ENCODE measurements around the gene KMT2E. TPM values are rescaled to one million over a fixed set of nuclear protein-coding genes. Genes with fewer than 3 reads are reported as not detected.

KMT2E gene
- total RNA-seq, 2 donors from 2014 or later = 48.5 to 67.2 TPM

- no peak overlapping the region for H3K27ac ChIP-seq
- no peak overlapping the region for H3K4me3 ChIP-seq
- WGBS, 2 donors = 77 to 83% methylated on average over 7 of the region's 7 CpGs
- H3K27me3 ChIP-seq = no peaks in the 10 kb centered on the region
- TF ChIP-seq CTCF (IDR thresholded peaks at IDR 0.05) (no peak), POLR2A (IDR thresholded peaks at IDR 0.05) (no peak)
- H3K9me3 ChIP-seq = no peaks in the 10 kb centered on the region
- DNase-seq (no peak), ATAC-seq (no peak)
- H3K4me1 ChIP-seq = no peaks in the 10 kb centered on the region
- intact Hi-C loops (cut with DNase I) = no loop called here
- H3K36me3 ChIP-seq (replicated peaks in 1 of 2; ENCODE audit: insufficient read depth in 1 of 2, low read depth in 2 of 2) = no peaks in the 10 kb centered on the region
Measured at GRCh38 chr7:105131890-105132289, 117.9 kb downstream of the KMT2E start.

- ATAC-seq (no peak), DNase-seq (no peak)
- intact Hi-C loops (cut with DNase I) = no loop called here
Measured at GRCh38 chr7:105132335-105132734, 118.3 kb downstream of the KMT2E start.

GRCh38 chr7:105132835-105133234, 118.8 kb downstream of the KMT2E start:
- intact Hi-C loops (cut with DNase I) = no loop called here
- Histone ChIP-seq H3K27ac (no peak overlapping the region), H3K36me3 (replicated peaks in 1 of 2; ENCODE audit: insufficient read depth in 1 of 2, low read depth in 2 of 2) (no peaks in the 10 kb centered on the region), H3K4me3 (no peak overlapping the region), H3K27me3 (no peaks in the 10 kb centered on the region), H3K4me1 (no peaks in the 10 kb centered on the region), H3K9me3 (no peaks in the 10 kb centered on the region)
- no peak for TF ChIP-seq POLR2A (IDR thresholded peaks at IDR 0.05)
- TF ChIP-seq CTCF (IDR thresholded peaks at IDR 0.05) = no peak
- ATAC-seq (no peak), DNase-seq (no peak)
- 91 to 95% methylated on average over 10 of the region's 10 CpGs for WGBS, 2 donors

More at GRCh38 chr7:105132335-105132734, 118.3 kb downstream of the KMT2E start:
- TF ChIP-seq CTCF (IDR thresholded peaks at IDR 0.05) (no peak), POLR2A (IDR thresholded peaks at IDR 0.05) (no peak)
- Histone ChIP-seq H3K9me3 (no peaks in the 10 kb centered on the region), H3K27ac (no peak overlapping the region), H3K36me3 (replicated peaks in 1 of 2; ENCODE audit: insufficient read depth in 1 of 2, low read depth in 2 of 2) (no peaks in the 10 kb centered on the region), H3K27me3 (no peaks in the 10 kb centered on the region), H3K4me1 (no peaks in the 10 kb centered on the region), H3K4me3 (no peak overlapping the region)
- 97 to 100% methylated on average over 1 to 5 of the region's 5 CpGs for WGBS, 2 donors

- H3K36me3 ChIP-seq (replicated peaks in 1 of 2; ENCODE audit: insufficient read depth in 1 of 2, low read depth in 2 of 2) = no peaks in the 10 kb centered on the region
- DNase-seq = no peak
Measured at GRCh38 chr7:105133358-105133757, 119.4 kb downstream of the KMT2E start.

GRCh38 chr7:105133986-105134655, 120.1 kb downstream of the KMT2E start:
- Histone ChIP-seq H3K4me3 (no peak overlapping the region), H3K27ac (no peak overlapping the region), H3K36me3 (replicated peaks in 1 of 2; ENCODE audit: insufficient read depth in 1 of 2, low read depth in 2 of 2) (no peaks in the 10 kb centered on the region), H3K9me3 (no peaks in the 10 kb centered on the region), H3K4me1 (no peaks in the 10 kb centered on the region), H3K27me3 (no peaks in the 10 kb centered on the region)
- DNase-seq (no peak), ATAC-seq (no peak)
- 83 to 90% methylated on average over 9 of the region's 9 CpGs for WGBS, 2 donors
- intact Hi-C loops (cut with DNase I) = no loop called here
- TF ChIP-seq CTCF (IDR thresholded peaks at IDR 0.05) (no peak), POLR2A (IDR thresholded peaks at IDR 0.05) (no peak)

More at GRCh38 chr7:105133358-105133757, 119.4 kb downstream of the KMT2E start:
- Histone ChIP-seq H3K9me3 (no peaks in the 10 kb centered on the region), H3K27ac (no peak overlapping the region), H3K4me3 (no peak overlapping the region), H3K27me3 (no peaks in the 10 kb centered on the region), H3K4me1 (no peaks in the 10 kb centered on the region)
- no peak for TF ChIP-seq POLR2A (IDR thresholded peaks at IDR 0.05)
- WGBS, 2 donors = 90 to 91% methylated on average over 7 of the region's 7 CpGs
- intact Hi-C loops (cut with DNase I) = no loop called here
- ATAC-seq = no peak
